ENCODE results near the gene HDAC3.

Gene HDAC3

GRCh38 chr5:141650851-141651727 is 14.4 kb upstream of the HDAC3 start, which contains the start of gene FCHSD1:
TSS of gene FCHSD1 (minus strand) at chr5:141651418. CDS start at chr5:141651368, 50 bp downstream.
- no peak for TF ChIP-seq TEAD4 (IDR thresholded peaks at IDR 0.05)
- no peak for TF ChIP-seq TCF12 (IDR thresholded peaks at IDR 0.05; ENCODE audit: low read depth)
- TF ChIP-seq ZBTB7A (IDR thresholded peaks at IDR 0.05; ENCODE audit: low read depth): peak; percentile 45; the same call in 1 of the 2 replicates
- no peak for TF ChIP-seq CREB1 (IDR thresholded peaks at IDR 0.05; ENCODE audit: low read depth)

GRCh38 chr5:141649972-141650371 is 13.3 kb upstream of the HDAC3 start:
- TF ChIP-seq FOXM1 (IDR thresholded peaks at IDR 0.05; ENCODE audit: borderline replicate concordance, low read depth): no peak
- TF ChIP-seq CREB1 (IDR thresholded peaks at IDR 0.05; ENCODE audit: low read depth): no peak
- TF ChIP-seq CEBPB (IDR thresholded peaks at IDR 0.05): no peak
- TF ChIP-seq TCF12 (IDR thresholded peaks at IDR 0.05; ENCODE audit: low read depth): no peak
- no peak for TF ChIP-seq USF1 (IDR thresholded peaks at IDR 0.05)
- no peak for TF ChIP-seq EP300 (IDR thresholded peaks at IDR 0.05; ENCODE audit: borderline replicate concordance)
- no peak for TF ChIP-seq EGR1 (IDR thresholded peaks at IDR 0.05)
- TF ChIP-seq TAF1 (IDR thresholded peaks at IDR 0.05; ENCODE audit: low read depth): no peak
- no peak for TF ChIP-seq YY1 (IDR thresholded peaks at IDR 0.05; ENCODE audit: low read depth)
- no peak for TF ChIP-seq TEAD4 (IDR thresholded peaks at IDR 0.05)
- TF ChIP-seq RAD21 (IDR thresholded peaks at IDR 0.05; ENCODE audit: low read depth): no peak
- TF ChIP-seq, protein P1, sequence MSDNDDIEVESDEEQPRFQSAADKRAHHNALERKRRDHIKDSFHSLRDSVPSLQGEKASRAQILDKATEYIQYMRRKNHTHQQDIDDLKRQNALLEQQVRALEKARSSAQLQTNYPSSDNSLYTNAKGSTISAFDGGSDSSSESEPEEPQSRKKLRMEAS (IDR thresholded peaks at IDR 0.05): no peak
- TF ChIP-seq, protein P2, sequence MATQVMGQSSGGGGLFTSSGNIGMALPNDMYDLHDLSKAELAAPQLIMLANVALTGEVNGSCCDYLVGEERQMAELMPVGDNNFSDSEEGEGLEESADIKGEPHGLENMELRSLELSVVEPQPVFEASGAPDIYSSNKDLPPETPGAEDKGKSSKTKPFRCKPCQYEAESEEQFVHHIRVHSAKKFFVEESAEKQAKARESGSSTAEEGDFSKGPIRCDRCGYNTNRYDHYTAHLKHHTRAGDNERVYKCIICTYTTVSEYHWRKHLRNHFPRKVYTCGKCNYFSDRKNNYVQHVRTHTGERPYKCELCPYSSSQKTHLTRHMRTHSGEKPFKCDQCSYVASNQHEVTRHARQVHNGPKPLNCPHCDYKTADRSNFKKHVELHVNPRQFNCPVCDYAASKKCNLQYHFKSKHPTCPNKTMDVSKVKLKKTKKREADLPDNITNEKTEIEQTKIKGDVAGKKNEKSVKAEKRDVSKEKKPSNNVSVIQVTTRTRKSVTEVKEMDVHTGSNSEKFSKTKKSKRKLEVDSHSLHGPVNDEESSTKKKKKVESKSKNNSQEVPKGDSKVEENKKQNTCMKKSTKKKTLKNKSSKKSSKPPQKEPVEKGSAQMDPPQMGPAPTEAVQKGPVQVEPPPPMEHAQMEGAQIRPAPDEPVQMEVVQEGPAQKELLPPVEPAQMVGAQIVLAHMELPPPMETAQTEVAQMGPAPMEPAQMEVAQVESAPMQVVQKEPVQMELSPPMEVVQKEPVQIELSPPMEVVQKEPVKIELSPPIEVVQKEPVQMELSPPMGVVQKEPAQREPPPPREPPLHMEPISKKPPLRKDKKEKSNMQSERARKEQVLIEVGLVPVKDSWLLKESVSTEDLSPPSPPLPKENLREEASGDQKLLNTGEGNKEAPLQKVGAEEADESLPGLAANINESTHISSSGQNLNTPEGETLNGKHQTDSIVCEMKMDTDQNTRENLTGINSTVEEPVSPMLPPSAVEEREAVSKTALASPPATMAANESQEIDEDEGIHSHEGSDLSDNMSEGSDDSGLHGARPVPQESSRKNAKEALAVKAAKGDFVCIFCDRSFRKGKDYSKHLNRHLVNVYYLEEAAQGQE (IDR thresholded peaks at IDR 0.05; ENCODE audit: low read depth): no peak

GRCh38 chr5:141649056-141649688 is 12.5 kb upstream of the HDAC3 start:
- TF ChIP-seq FOXM1 (IDR thresholded peaks at IDR 0.05; ENCODE audit: borderline replicate concordance, low read depth) (no peak), RAD21 (IDR thresholded peaks at IDR 0.05; ENCODE audit: low read depth) (no peak), TAF1 (IDR thresholded peaks at IDR 0.05; ENCODE audit: low read depth) (no peak), CREB1 (IDR thresholded peaks at IDR 0.05; ENCODE audit: low read depth) (no peak), TEAD4 (IDR thresholded peaks at IDR 0.05) (no peak), CEBPB (IDR thresholded peaks at IDR 0.05) (no peak)

- TF ChIP-seq, protein P1 (IDR thresholded peaks at IDR 0.05): no peak
- TF ChIP-seq YY1 (IDR thresholded peaks at IDR 0.05; ENCODE audit: low read depth) (no peak), FOXM1 (IDR thresholded peaks at IDR 0.05; ENCODE audit: borderline replicate concordance, low read depth) (no peak), EGR1 (IDR thresholded peaks at IDR 0.05) (no peak), CEBPB (IDR thresholded peaks at IDR 0.05) (no peak), TEAD4 (IDR thresholded peaks at IDR 0.05) (no peak), ZBTB7A (IDR thresholded peaks at IDR 0.05; ENCODE audit: low read depth) (no peak), TAF1 (IDR thresholded peaks at IDR 0.05; ENCODE audit: low read depth) (no peak)
These were observed 11.2 kb upstream of the HDAC3 start for GRCh38 chr5:141647851-141648250.

GRCh38 chr5:141647242-141647641 is 10.6 kb upstream of the HDAC3 start:
- TF ChIP-seq, protein P2 (IDR thresholded peaks at IDR 0.05; ENCODE audit: low read depth): no peak
- TF ChIP-seq YY1 (IDR thresholded peaks at IDR 0.05; ENCODE audit: low read depth) (no peak), EP300 (IDR thresholded peaks at IDR 0.05; ENCODE audit: borderline replicate concordance) (no peak), TAF1 (IDR thresholded peaks at IDR 0.05; ENCODE audit: low read depth) (no peak), RAD21 (IDR thresholded peaks at IDR 0.05; ENCODE audit: low read depth) (no peak)

DNA sequence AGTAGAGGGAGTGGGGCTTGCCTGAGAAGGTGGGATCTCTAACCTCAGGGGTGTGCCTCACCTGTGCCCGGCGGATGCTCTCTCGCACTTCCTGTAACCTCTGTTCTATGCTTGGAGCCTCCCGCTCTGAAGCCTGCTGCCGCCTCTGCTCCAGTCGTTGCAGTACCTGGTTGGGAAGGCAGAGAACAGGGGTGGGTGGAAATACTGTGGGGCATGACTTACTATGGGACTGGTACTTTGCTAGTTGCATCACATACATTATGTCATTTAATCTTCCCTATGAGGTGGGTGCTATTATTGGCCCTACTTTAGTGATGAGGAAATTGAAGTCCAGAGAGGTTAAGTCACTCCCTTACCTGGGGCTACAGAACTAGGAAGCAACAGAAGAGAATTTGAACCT is 9.4 kb upstream of the HDAC3 start:
- TF ChIP-seq NFIC (IDR thresholded peaks at IDR 0.05) (no peak), CEBPB (IDR thresholded peaks at IDR 0.05) (no peak), ZBTB7A (IDR thresholded peaks at IDR 0.05; ENCODE audit: low read depth) (no peak), RAD21 (IDR thresholded peaks at IDR 0.05; ENCODE audit: low read depth) (no peak), USF1 (IDR thresholded peaks at IDR 0.05) (no peak), TAF1 (IDR thresholded peaks at IDR 0.05; ENCODE audit: low read depth) (no peak), TCF12 (IDR thresholded peaks at IDR 0.05; ENCODE audit: low read depth) (no peak), FOXM1 (IDR thresholded peaks at IDR 0.05; ENCODE audit: borderline replicate concordance, low read depth) (no peak), YY1 (IDR thresholded peaks at IDR 0.05; ENCODE audit: low read depth) (no peak), EP300 (IDR thresholded peaks at IDR 0.05; ENCODE audit: borderline replicate concordance) (no peak), EGR1 (IDR thresholded peaks at IDR 0.05) (no peak), TEAD4 (IDR thresholded peaks at IDR 0.05) (no peak), CREB1 (IDR thresholded peaks at IDR 0.05; ENCODE audit: low read depth) (no peak)
- TF ChIP-seq, protein P1 (IDR thresholded peaks at IDR 0.05): no peak
- TF ChIP-seq, protein P2 (IDR thresholded peaks at IDR 0.05; ENCODE audit: low read depth): no peak
